ENCODE measurements around the gene E2F2.

Gene E2F2

GRCh38 chr1:23545851-23546250, 14.8 kb upstream of the E2F2 start:
- no peak for DNase-seq

GRCh38 chr1:23544444-23545389, 13.7 kb upstream of the E2F2 start:
- DNase-seq = peak; percentile 89

- no peak for DNase-seq
Measured at GRCh38 chr1:23543707-23544443, 12.8 kb upstream of the E2F2 start.

GRCh38 chr1:23542940-23543339, 11.9 kb upstream of the E2F2 start:
- DNase-seq = peak; percentile 15

GRCh38 chr1:23539698-23540266, 8.7 kb upstream of the E2F2 start:
- peak; percentile 98 for DNase-seq

GRCh38 chr1:23537296-23537973, 6.4 kb upstream of the E2F2 start:
- DNase-seq = no peak

- DNase-seq = no peak
Measured at GRCh38 chr1:23533246-23534023, 2.4 kb upstream of the E2F2 start.

- DNase-seq = peak; percentile 81
Measured at GRCh38 chr1:23531562-23532094, 595 bp upstream of the E2F2 start.

GRCh38 chr1:23530087-23530746, 816 bp downstream of the E2F2 start:
- DNase-seq = peak; percentile 59

- DNase-seq = peak; percentile 54
Measured at GRCh38 chr1:23529146-23530086, 1.6 kb downstream of the E2F2 start.

GRCh38 chr1:23528250-23528978, 2.6 kb downstream of the E2F2 start:
- peak; percentile 91 for DNase-seq

GRCh38 chr1:23527900-23528249, 3.2 kb downstream of the E2F2 start:
- no peak for DNase-seq

- DNase-seq = no peak
Measured at GRCh38 chr1:23527366-23527765, 3.7 kb downstream of the E2F2 start.

- DNase-seq = no peak
Measured at GRCh38 chr1:23526329-23527041, 4.5 kb downstream of the E2F2 start.

- peak; percentile 38 for DNase-seq
Measured at GRCh38 chr1:23525558-23526250, 5.3 kb downstream of the E2F2 start.

GRCh38 chr1:23524716-23525401, 6.2 kb downstream of the E2F2 start:
- peak; percentile 85 for DNase-seq

GRCh38 chr1:23524163-23524562, 6.9 kb downstream of the E2F2 start:
- no peak for DNase-seq
